Prostate gland (tissue), 2 donors: ENCODE measurements around the gene CHTOP. TPM values are rescaled to one million over a fixed set of nuclear protein-coding genes. Genes with fewer than 3 reads are reported as not detected.

Experiments used
- DNase-seq: peaks from one replicate; pipeline ENCODE4 v3.0.0-alpha.2; 2019; ENCODE audit warnings: low spot score
- H3K27ac ChIP-seq, 2 donors: fragments of 200-600 bp; sonication (generic); 2 replicates each; pipeline ENCODE4 v1.5.1; 2017 to 2019
- H3K27me3 ChIP-seq: fragments of 200-600 bp; sonication (generic); replicated peaks from 2 replicates; pipeline ENCODE4 v1.5.1; 2019; ENCODE audit not compliant: insufficient read depth
- H3K36me3 ChIP-seq, 2 donors: fragments of 200-600 bp; sonication (generic); 1 replicate in 1 of 2; 2 replicates in 1 of 2; pipeline versions ENCODE4 v1.5.1 to v1.8.1; 2017 to 2019
- H3K4me1 ChIP-seq: fragments of 200-600 bp; sonication (generic); replicated peaks from 2 replicates; pipeline ENCODE4 v1.5.1; 2019
- H3K4me3 ChIP-seq, 2 donors: fragments of 200-600 bp; sonication (generic); 2 replicates each; pipeline ENCODE4 v1.5.1; 2017 to 2019
- H3K9me3 ChIP-seq: fragments of 200-600 bp; sonication (generic); 2 replicates; pipeline ENCODE4 v1.5.1; 2017
- POLR2A ChIP-seq: fragments of 450-650 bp; IDR thresholded peaks from one replicate; pipeline ENCODE4 v1.6.1; 2016; ENCODE audit warnings: antibody characterized with exemption, mild to moderate bottlenecking
- POLR2AphosphoS5 ChIP-seq: sonication (generic); formaldehyde crosslinking; IDR thresholded peaks from one replicate; pipeline ENCODE4 v1.6.1; 2017; ENCODE audit warnings: antibody characterized with exemption
- WGBS: methylation state at CpG from one replicate; pipeline ENCODE4 v1.1.5; 2018; 5-methylcytosine and 5-hydroxymethylcytosine counted together
- intact Hi-C: fragments of 100-400 bp; cut with DNase I; formaldehyde crosslinking; loops from one replicate; pipeline ENCODE4 v1.14.2; 2022
- total RNA-seq, 2 donors: library from RNA; depleted of rRNA; stranded (reverse); fragments of >200 nt; gene quantifications; one replicate each; pipeline ENCODE4 v1.1.0, GENCODE V29; 2016
- TF ChIP-seq, protein P1 (sequence below), 4 experiments: fragments of 200-600 bp in 2 of 4; fragments of 450-650 bp in 2 of 4; sonication (generic) in 2 of 4; IDR thresholded peaks; 1 replicate in 3 of 4; 2 replicates in 1 of 4; pipeline ENCODE4 v1.5.1; 2016 to 2019; ENCODE audit warnings: antibody characterized with exemption in 4 of 4, mild to moderate bottlenecking in 2 of 4, moderate library complexity in 2 of 4

Gene CHTOP
- total RNA-seq, 2 donors from 2014 or later = 60.6 to 74.4 TPM

DNA sequence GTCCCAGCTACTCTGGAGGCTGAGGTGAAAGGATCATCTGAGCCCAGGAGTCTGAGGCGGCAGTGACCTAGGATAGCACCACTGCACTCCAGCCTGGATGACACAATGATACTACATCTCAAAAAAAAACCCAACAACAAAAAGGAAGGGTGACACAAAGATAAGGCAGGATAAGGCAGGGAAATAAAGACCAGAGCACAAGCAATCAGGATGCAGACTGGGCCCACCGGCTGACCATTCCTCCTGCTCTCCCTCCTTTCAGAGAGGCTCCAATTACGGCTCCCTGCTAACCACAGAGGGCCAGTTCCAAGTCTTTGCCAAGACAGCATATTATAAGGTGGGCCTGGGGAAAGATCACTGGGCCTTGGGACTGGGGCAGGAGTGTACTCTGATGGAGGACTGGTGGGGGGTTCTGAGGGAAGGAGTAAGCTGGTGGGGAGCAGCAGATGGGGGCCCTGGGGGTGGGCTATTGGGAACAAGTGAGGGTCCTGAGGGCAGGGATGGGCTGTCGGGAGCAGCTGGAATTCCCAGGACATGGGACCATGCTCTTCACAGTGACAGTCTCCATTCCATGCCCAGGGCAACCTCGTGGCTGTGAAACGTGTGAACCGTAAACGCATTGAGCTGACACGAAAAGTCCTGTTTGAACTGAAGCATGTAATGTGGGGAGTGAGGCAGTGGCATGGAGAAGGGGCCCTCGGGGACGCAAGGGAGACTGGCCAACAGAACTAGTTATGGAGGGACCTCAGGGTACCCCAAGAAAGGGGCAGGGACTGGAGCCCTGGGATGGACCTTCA is 51.9 kb downstream of the CHTOP start:
- DNase-seq = no peak
- Histone ChIP-seq H3K9me3 (no peaks in the 10 kb centered on the region), H3K4me1 (no peaks in the 10 kb centered on the region), H3K36me3 (no peaks in the 10 kb centered on the region), H3K27me3 (no peaks in the 10 kb centered on the region), H3K27ac (no peak overlapping the region), H3K4me3 (no peak overlapping the region)
- TF ChIP-seq, protein P1, sequence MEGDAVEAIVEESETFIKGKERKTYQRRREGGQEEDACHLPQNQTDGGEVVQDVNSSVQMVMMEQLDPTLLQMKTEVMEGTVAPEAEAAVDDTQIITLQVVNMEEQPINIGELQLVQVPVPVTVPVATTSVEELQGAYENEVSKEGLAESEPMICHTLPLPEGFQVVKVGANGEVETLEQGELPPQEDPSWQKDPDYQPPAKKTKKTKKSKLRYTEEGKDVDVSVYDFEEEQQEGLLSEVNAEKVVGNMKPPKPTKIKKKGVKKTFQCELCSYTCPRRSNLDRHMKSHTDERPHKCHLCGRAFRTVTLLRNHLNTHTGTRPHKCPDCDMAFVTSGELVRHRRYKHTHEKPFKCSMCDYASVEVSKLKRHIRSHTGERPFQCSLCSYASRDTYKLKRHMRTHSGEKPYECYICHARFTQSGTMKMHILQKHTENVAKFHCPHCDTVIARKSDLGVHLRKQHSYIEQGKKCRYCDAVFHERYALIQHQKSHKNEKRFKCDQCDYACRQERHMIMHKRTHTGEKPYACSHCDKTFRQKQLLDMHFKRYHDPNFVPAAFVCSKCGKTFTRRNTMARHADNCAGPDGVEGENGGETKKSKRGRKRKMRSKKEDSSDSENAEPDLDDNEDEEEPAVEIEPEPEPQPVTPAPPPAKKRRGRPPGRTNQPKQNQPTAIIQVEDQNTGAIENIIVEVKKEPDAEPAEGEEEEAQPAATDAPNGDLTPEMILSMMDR (IDR thresholded peaks at IDR 0.05) = no peak
- no peak for TF ChIP-seq POLR2A
- TF ChIP-seq POLR2AphosphoS5 = no peak
- 73% methylated on average over 11 of the region's 11 CpGs for WGBS
- intact Hi-C loops = no loop called here

- intact Hi-C loops = no loop called here
These were observed 53.7 kb downstream of the CHTOP start for GRCh38 chr1:153687346-153688125.

GRCh38 chr1:153688276-153688675 is 54.4 kb downstream of the CHTOP start:
- Histone ChIP-seq H3K27me3 (no peaks in the 10 kb centered on the region), H3K36me3 (no peaks in the 10 kb centered on the region), H3K27ac (no peak overlapping the region), H3K4me1 (no peaks in the 10 kb centered on the region), H3K9me3 (no peaks in the 10 kb centered on the region), H3K4me3 (no peak overlapping the region)
- intact Hi-C loops = no loop called here
- TF ChIP-seq, protein P1 (IDR thresholded peaks at IDR 0.05) = no peak
- 84% methylated on average over 7 of the region's 7 CpGs for WGBS
- DNase-seq = no peak

More at GRCh38 chr1:153687346-153688125, 53.7 kb downstream of the CHTOP start:
- Histone ChIP-seq H3K4me3 (no peak overlapping the region), H3K27me3 (no peaks in the 10 kb centered on the region), H3K36me3 (no peaks in the 10 kb centered on the region), H3K27ac (no peak overlapping the region), H3K4me1 (no peaks in the 10 kb centered on the region), H3K9me3 (no peaks in the 10 kb centered on the region)
- DNase-seq = no peak
- 91% methylated on average over 16 of the region's 16 CpGs for WGBS
- TF ChIP-seq, protein P1 (IDR thresholded peaks at IDR 0.05) = no peak
- TF ChIP-seq POLR2AphosphoS5 (no peak), POLR2A (no peak)

DNA sequence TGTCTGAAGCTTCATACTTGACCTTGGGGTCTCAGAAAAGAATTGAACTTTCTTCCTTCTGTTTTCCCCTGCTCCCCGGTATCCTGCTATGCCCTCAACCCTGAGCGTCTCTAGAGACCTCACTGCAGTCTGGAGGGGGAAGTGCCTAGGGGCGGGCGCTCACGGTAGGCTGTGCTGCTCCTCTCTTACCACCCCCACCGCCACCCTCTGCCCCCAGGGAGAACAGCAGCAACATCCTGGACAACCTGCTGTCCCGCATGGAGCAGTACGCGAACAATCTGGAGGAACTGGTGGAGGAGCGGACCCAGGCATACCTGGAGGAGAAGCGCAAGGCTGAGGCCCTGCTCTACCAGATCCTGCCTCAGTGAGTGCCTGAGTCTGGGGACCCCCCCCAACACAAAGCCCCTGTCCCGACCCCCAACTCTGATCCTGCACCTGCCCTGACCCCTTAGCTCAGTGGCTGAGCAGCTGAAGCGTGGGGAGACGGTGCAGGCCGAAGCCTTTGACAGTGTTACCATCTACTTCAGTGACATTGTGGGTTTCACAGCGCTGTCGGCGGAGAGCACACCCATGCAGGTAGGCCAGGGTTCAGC is 55.0 kb downstream of the CHTOP start:
- H3K4me3 ChIP-seq = no peak overlapping the region
- no peaks in the 10 kb centered on the region for H3K4me1 ChIP-seq
- 90% methylated on average over 16 of the region's 18 CpGs for WGBS
- TF ChIP-seq POLR2AphosphoS5 (no peak), POLR2A (no peak)
- TF ChIP-seq, protein P1 (IDR thresholded peaks at IDR 0.05) = no peak
- intact Hi-C loops = no loop called here
- H3K9me3 ChIP-seq = no peaks in the 10 kb centered on the region
- H3K36me3 ChIP-seq = no peaks in the 10 kb centered on the region
- DNase-seq = no peak
- H3K27me3 ChIP-seq = no peaks in the 10 kb centered on the region
- H3K27ac ChIP-seq = no peak overlapping the region
